ENCODE data around the gene SERINC3. TPM values are rescaled to one million over a fixed set of nuclear protein-coding genes. Genes with fewer than 3 reads are reported as not detected.

Gene SERINC3
- total RNA-seq, 1 donor from 2014 or later, result 93.3 TPM

DNA sequence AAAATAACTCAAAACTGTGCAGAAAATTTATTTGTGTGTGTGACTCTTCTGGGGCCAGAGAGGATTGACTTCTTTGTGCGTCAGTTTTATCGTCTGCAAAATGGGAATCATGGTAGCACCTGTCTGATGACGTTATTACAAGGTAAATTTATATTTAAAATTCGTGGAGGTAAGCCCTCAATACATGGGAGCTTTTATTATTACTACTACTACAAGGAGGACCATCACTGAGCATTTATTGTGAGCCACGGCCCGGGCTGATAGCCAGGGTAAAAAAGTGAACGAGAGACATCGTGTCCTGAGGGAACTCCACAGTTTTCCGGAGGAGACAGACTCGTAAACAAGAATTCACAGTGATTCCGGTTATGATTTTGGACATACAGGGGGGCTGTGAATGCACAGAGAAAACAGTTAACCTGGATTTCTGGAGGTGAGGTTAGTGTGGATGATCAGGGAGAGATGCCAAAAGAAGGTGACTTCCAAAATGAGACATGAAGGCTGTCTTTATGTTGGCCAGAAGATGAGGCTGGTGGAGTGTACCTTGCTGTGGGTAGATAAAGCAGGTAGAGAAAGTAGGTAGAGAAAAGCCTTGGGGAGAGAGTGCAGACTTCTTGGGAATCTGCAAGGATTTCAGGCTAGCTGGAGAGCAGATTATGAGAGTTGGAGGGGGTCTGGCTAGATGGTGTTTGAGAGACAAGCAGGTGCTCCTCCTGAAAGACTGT lies 10.6 kb upstream of the SERINC3 start:
- no peak for DNase-seq

- no peak for DNase-seq
Measured at GRCh38 chr20:44528309-44528708, 6.4 kb upstream of the SERINC3 start.

- DNase-seq, result no peak
Measured at GRCh38 chr20:44527716-44528199, 5.9 kb upstream of the SERINC3 start.

DNA sequence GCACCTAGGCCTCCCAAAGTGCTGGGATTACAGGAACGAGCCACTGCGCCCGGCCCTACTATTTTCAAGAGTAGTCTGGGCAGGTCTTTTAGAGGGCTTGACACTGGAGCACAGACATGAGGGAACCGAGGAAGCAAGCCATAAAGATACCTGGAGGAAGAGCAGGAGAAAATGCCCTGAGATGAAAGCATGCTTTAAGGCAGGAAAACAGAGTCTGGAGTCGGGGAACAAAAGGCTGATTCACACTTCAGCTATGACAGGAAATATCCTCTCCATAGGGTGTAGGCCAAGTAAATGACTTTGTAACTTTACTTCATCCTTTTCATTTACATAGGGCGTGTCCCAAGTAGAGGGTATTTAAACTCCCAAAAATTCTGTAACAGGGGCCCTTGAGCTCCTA lies 4.3 kb upstream of the SERINC3 start:
- DNase-seq, result no peak

DNA sequence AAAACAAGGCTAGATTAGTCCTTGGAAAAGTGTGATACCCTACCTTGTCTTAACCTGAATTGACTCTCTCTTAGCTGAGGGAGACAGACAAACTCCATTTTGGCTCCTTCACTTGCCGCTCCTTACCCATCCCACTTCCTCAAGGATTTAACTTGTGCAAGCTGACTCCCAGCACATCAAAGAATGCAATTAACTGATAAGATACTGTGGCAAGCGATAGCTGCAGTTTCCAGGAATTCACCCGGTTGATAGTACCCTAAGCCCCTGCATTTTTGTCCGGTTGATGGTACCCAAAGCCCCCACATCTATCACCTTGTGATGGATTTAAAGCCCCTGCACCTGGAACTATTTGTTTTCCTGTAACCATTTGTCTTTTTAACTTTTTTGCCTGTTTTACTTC lies 1.9 kb upstream of the SERINC3 start:
- DNase-seq, result no peak

- no peak for DNase-seq
Measured at GRCh38 chr20:44522841-44523240, 971 bp upstream of the SERINC3 start.

- DNase-seq, result no peak
Measured at GRCh38 chr20:44520881-44521280, 989 bp downstream of the SERINC3 start.

- no peak for DNase-seq
Measured at GRCh38 chr20:44518248-44518647, 3.6 kb downstream of the SERINC3 start.

DNA sequence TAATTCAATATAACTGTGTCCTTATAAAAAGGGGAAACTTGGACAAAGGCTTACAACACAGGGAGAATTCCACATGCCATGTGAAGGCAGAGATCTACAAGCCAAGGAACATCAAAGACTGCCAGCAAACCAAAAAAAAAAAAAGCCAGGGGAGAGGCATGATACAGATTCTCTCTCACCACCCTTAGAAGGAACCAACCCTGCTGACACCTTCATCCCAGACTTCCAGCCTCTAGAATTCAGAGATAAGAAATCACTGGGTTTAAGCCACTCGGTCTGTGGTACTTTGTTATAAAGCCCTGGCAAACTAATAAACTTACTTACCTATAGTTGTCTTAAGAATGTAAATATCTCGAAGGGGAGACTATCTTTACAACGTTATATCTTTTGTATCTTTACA lies 4.4 kb downstream of the SERINC3 start:
- DNase-seq, result no peak

DNA sequence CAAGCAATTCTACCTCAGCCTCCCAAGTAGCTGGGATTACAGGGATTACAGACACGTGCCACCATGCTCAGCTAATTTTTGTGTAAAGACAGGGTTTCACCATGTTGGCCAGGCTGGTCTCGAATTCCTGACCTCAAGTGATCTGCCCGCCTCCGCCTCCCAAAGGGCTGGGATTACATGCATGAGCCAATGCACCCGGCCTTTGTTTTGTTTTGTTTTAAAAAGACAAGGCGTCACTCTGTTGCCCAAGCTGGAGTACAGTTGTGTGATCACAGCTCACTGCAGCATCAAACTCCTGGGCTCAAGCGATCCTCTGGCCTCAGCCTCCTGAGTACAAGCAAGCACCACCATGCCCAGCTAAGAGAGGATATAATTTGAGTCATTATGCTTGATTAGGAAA lies 5.4 kb downstream of the SERINC3 start:
- no peak for DNase-seq

DNA sequence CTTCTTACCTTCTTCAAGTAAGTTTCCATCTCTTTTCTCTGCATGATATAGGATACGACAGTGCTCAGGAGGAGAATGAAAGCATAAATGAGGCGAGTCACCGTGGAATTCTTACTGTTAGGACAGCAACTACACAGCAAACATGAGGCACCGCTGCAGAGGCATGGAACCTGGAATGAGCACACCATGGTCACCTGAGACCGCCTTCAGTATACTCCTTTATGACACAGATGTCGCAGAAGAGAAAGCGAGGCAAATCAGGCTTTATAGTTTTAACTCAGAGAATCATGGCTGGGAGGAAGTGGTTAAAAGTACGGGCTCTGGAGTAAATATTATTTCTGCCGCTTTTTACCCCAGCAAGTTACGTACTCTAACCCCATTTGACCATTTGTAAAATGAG lies 8.0 kb downstream of the SERINC3 start:
- no peak for DNase-seq

GRCh38 chr20:44509762-44510161 lies 12.1 kb downstream of the SERINC3 start:
- no peak for DNase-seq

DNA sequence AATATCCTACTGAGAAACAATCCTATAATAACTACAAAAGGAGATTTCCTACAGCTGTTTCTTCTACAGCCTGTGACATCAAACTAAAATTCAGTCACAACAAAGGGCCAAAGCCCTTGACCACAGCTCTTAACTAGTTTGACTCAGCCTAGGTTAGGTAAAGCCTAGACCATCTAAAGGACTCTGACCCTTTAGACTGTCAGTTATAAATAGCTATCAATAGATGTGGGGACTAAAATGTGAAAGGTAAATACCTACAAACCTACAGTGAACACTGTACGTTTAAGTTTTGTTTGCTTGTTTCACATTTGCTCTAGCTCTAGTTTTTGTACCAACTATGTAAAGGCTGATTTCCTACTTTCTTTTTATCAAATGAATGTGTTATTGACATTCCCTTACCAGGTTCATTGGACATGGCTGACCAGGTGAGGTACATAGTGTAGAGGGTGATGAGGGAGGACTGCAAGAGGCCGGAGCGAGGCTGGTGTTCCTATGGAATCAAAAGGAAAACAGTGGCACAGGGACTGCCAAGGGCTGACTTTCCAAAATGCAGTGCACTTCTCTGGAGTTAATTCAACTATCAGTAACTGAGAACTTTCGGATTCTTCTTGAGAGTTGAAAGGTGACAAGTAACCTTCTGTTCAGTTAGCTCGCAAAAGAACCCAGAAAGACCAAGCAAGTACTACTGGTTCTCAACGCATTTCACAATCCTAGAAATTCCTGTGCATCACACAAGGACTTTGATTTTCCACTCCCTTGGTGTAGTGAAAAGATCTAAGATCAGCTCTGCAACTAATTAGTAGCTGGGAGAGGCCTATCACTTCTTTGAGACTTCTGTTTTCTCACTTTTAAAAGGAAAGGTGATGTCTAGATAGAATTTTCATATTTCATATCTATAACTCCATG lies 17.2 kb downstream of the SERINC3 start:
- DNase-seq, result no peak

GRCh38 chr20:44502968-44503367 lies 18.9 kb downstream of the SERINC3 start:
- DNase-seq, result no peak

DNA sequence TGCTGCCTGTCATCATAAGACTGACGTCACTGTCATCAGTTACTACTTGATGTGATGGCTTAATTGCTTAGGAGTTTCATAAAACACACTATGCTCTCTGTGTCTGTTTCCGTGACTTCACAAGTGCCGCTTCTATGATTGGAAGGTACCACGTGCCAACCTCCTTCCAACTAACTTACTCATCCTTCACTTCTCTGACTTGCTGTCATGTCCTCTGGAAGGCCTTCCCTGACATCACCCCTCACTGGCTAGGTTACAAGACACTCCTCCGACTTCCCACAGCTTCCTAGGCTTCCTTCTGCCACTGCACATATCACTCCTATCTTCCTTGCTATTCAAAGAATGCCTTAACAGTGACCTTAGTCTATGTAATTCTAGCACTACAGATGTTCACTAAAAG lies 20.4 kb downstream of the SERINC3 start:
- DNase-seq, result no peak

DNA sequence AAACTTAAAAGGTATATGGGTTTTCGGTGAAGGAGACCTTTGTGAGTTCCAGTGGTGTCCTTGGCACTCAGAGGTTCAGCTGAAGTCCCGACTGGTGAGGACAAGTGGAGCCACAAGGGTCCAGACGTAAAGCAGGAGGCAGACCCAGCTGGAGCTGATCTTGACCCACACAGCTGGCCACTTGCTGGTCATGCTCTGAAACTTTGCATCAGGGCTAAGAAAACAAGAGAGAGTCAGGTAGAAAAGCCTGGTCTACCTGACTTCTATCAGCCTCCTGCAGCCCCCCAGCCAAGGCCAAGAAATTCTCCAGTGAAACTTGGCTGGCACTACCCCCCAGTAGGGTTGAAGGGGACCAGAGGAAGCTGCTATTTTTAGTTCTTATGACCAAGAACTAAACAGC lies 21.6 kb downstream of the SERINC3 start:
- no peak for DNase-seq

GRCh38 chr20:44497761-44498160 lies 24.1 kb downstream of the SERINC3 start:
- no peak for DNase-seq

- no peak for DNase-seq
Measured at GRCh38 chr20:44496976-44497375, 24.9 kb downstream of the SERINC3 start.

DNA sequence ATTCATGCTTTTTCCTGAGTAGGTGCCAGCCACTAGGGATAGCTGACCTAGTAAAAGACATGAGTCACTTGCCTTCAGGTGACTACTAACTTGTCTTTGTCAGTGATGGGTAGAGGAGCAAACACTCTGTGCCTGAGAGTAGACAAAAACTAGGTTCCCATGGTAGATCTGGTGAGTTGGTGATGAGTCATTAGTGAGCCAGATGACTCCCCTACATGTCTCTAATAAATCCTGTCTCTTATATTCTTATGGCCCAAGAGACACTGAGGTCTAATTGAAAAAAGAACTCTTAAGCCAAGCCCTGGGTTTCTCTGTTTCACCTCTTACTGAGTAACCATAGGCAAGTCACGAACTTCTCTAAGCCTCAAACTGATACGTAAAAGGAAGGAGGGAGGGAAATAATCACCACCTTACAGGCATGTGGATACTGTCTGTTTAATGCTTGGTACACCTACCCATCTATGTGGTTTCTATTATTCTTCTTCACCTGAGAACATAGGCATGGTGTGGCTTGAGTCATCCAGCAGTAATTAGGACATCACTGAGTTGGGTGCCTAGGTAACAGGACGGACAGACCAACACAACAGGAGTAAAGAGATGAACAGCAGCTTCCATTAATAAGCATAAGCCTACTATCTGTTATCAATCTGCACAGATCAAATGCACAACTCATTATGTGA lies 25.9 kb downstream of the SERINC3 start:
- no peak for DNase-seq

DNA sequence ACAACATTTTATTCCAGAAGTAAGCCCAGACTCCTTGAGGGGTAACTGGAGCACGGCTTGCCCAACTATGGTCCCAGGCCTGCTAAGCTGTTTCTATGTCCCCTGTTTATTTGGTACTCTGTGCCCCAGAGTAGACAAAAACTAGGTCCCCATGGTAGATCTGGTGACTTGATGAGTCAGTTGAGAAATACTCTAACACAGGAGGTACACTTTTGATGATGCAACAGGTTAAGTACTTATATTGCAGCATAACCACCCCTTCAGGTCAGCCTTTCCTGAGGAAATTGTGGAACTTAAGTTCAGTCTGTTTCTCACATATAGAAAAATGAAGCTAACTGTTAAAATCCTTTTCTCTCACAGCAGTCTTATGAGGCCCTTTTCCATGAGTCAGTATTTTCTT lies 26.6 kb downstream of the SERINC3 start:
- no peak for DNase-seq

DNA sequence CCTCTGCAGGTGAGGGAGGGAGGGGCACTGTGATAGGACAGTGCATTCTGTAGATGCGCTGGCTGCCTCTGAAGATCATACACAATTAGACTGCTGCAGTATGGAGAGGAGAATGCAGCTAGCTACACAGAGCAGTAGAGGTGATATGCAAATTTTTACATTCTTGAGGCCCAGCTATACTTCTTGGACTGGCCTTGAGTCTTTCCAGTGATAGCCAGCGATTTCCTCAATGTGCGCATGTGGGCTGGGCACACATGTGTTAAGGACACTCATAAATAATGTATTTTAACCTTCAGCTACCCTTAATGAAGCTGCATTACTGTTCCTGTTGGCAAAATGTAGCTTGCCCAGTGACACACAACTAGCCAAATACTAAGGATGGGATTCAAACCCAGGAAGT lies 27.2 kb downstream of the SERINC3 start:
- DNase-seq, result no peak

DNA sequence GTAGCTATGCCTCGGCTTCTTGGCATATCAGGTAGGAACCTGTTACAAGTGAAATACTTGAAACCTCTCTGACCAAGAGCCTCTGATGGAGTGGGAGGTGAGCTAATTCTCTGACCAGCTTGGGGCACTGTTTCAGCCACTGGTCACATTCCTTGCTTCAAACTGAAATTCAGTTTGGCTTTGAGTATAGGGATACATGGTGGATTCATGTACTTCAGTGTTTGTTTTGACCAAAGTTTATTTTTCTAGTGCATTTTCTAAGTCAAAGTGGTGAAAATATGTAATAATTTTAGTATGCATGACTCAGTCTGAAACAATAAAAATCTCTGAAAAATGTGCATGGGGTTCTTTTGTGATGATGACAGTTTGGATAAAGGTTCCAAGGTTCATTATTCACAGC lies 27.6 kb downstream of the SERINC3 start:
- DNase-seq, result no peak
